ENCODE measurements around the gene ZBTB20. TPM values are rescaled to one million over a fixed set of nuclear protein-coding genes. Genes with fewer than 3 reads are reported as not detected.
"Not testable (repeated sequence)": the region's sequence is repeated elsewhere in the genome, so short reads cannot be mapped to it uniquely, and the experiment has no call there.

ZBTB20 gene
- total and polyA plus RNA-seq, 2 donors (not counting 1 experiment from before 2014, with no cell fraction given), result 4.0 to 123 TPM

DNA sequence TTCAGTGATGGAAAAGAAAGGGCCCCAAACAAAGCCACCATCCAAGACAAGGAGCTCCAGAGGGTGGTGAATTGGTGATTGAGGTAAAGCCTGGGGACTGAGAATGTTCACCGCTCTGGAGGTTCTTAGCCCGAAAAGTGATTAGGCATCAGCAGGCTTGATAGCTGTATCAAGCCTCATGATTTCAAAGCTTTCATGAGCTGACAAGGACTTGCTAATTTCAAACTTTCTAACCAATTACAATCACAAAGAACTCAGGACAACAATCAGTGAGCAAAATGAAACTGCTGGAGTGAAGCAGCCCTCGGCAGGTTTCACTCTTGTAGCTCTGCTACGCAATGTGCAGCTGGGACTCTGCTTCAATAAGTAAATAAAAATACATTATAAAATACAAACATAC, 461.9 kb downstream of the ZBTB20 start:
- no peak for TF ChIP-seq EZH2 (IDR thresholded peaks at IDR 0.05; ENCODE audit: borderline replicate concordance, insufficient read depth, low read depth, low read length, poor library complexity, severe bottlenecking)
- TF ChIP-seq, protein P1, sequence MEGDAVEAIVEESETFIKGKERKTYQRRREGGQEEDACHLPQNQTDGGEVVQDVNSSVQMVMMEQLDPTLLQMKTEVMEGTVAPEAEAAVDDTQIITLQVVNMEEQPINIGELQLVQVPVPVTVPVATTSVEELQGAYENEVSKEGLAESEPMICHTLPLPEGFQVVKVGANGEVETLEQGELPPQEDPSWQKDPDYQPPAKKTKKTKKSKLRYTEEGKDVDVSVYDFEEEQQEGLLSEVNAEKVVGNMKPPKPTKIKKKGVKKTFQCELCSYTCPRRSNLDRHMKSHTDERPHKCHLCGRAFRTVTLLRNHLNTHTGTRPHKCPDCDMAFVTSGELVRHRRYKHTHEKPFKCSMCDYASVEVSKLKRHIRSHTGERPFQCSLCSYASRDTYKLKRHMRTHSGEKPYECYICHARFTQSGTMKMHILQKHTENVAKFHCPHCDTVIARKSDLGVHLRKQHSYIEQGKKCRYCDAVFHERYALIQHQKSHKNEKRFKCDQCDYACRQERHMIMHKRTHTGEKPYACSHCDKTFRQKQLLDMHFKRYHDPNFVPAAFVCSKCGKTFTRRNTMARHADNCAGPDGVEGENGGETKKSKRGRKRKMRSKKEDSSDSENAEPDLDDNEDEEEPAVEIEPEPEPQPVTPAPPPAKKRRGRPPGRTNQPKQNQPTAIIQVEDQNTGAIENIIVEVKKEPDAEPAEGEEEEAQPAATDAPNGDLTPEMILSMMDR (IDR thresholded peaks at IDR 0.05), result no peak
- Histone ChIP-seq H3K4me3 (ENCODE audit: control extremely low read depth in 1 of 5, extremely low read depth in 1 of 5, insufficient read depth in 1 of 5, low read depth in 2 of 5, low read length in 4 of 5) (no peak overlapping the region), H3K79me2 (ENCODE audit: control insufficient read depth, insufficient read depth, low read length) (no peaks in the 10 kb centered on the region), H3K4me2 (replicated peaks; ENCODE audit: low read depth, low read length, poor library complexity, severe bottlenecking) (no peak overlapping the region), H3K9me3 (ENCODE audit: control extremely low read depth in 1 of 3, control insufficient read depth in 2 of 3, insufficient read depth in 1 of 3, low read length in 2 of 3) (no peaks in the 10 kb centered on the region), H3K4me1 (ENCODE audit: control insufficient read depth in 2 of 2, insufficient read depth in 2 of 2, low read length in 2 of 2) (no peaks in the 10 kb centered on the region), H3K27ac (ENCODE audit: low read length in 2 of 2) (no peak overlapping the region), H3K36me3 (replicated peaks in 1 of 2; ENCODE audit: control extremely low read depth in 1 of 2, control insufficient read depth in 1 of 2, extremely low read depth in 1 of 2, insufficient read depth in 2 of 2, low read length in 1 of 2) (no peaks in the 10 kb centered on the region), H3K27me3 (replicated peaks in 1 of 4; ENCODE audit: control extremely low read depth in 1 of 4, control insufficient read depth in 3 of 4, insufficient read depth in 4 of 4, low read length in 3 of 4) (no peaks in the 10 kb centered on the region), H4K20me1 (ENCODE audit: control insufficient read depth, insufficient read depth, low read length, poor library complexity, severe bottlenecking) (no peaks in the 10 kb centered on the region), H2AFZ (ENCODE audit: insufficient read depth, low read depth, low read length, poor library complexity, severe bottlenecking) (no peak overlapping the region), H3K9ac (ENCODE audit: low read length) (no peak overlapping the region)
- ATAC-seq (ENCODE audit: low read depth), result no peak
- Mint-ChIP-seq H3K9me3 (ENCODE audit: insufficient read depth) (no peaks in the 10 kb centered on the region), H3K4me3 (no peak overlapping the region), H3K27ac (no peak overlapping the region), H3K27me3 (no peaks in the 10 kb centered on the region), H3K4me1 (peaks cover 4% of the 10 kb centered on the region)
- WGBS (ENCODE audit: insufficient coverage), result 100% methylated on average over 1 of the region's 4 CpGs
- ChIA-PET CTCF (no interaction called here), POLR2A (no interaction called here)
- DNase-seq, result no peak
- intact Hi-C loops (cut with micrococcal nuclease), result no loop called here

DNA sequence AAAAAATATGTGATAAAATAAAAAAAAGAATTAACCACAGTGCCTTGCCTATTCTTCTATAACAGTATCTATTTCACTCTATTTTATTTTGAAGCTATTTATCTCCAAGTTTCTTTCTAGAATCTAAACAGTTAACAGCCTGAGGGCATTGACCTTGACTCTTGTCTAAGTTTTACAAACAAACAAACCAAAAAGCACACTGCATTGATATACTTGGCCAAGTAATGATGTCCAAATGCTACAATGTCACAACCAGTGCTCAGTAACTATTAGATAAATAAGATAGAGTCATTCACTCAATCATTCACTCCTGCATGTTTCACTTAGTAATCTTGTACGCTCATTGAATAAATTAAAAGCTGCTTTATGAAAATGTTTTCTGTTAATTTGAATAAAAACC, 466.8 kb downstream of the ZBTB20 start:
- Histone ChIP-seq H3K27ac (ENCODE audit: low read length in 2 of 2) (no peak overlapping the region), H3K79me2 (ENCODE audit: control insufficient read depth, insufficient read depth, low read length) (no peaks in the 10 kb centered on the region), H3K4me3 (ENCODE audit: control extremely low read depth in 1 of 5, extremely low read depth in 1 of 5, insufficient read depth in 1 of 5, low read depth in 2 of 5, low read length in 4 of 5) (no peak overlapping the region), H3K9ac (ENCODE audit: low read length) (no peak overlapping the region), H3K36me3 (replicated peaks in 1 of 2; ENCODE audit: control extremely low read depth in 1 of 2, control insufficient read depth in 1 of 2, extremely low read depth in 1 of 2, insufficient read depth in 2 of 2, low read length in 1 of 2) (no peaks in the 10 kb centered on the region), H3K27me3 (replicated peaks in 1 of 4; ENCODE audit: control extremely low read depth in 1 of 4, control insufficient read depth in 3 of 4, insufficient read depth in 4 of 4, low read length in 3 of 4) (no peaks in the 10 kb centered on the region), H3K9me3 (ENCODE audit: control extremely low read depth in 1 of 3, control insufficient read depth in 2 of 3, insufficient read depth in 1 of 3, low read length in 2 of 3) (no peaks in the 10 kb centered on the region), H3K4me1 (ENCODE audit: control insufficient read depth in 2 of 2, insufficient read depth in 2 of 2, low read length in 2 of 2) (no peaks in the 10 kb centered on the region), H2AFZ (ENCODE audit: insufficient read depth, low read depth, low read length, poor library complexity, severe bottlenecking) (no peak overlapping the region), H4K20me1 (ENCODE audit: control insufficient read depth, insufficient read depth, low read length, poor library complexity, severe bottlenecking) (peaks cover 5% of the 10 kb centered on the region), H3K4me2 (replicated peaks; ENCODE audit: low read depth, low read length, poor library complexity, severe bottlenecking) (no peak overlapping the region)
- Mint-ChIP-seq H3K9me3 (ENCODE audit: insufficient read depth) (no peaks in the 10 kb centered on the region), H3K4me3 (no peak overlapping the region), H3K4me1 (no peaks in the 10 kb centered on the region), H3K27ac (no peak overlapping the region), H3K27me3 (no peaks in the 10 kb centered on the region)
- no CpG with 5 or more reads among the region's 1 CpG for WGBS (ENCODE audit: insufficient coverage)
- DNase-seq (no peak), ATAC-seq (ENCODE audit: low read depth) (no peak)
- no peak for TF ChIP-seq EZH2 (IDR thresholded peaks at IDR 0.05; ENCODE audit: borderline replicate concordance, insufficient read depth, low read depth, low read length, poor library complexity, severe bottlenecking)
- TF ChIP-seq, protein P1 (IDR thresholded peaks at IDR 0.05), result no peak
- CTCF ChIA-PET, result no interaction called here
- intact Hi-C loops (cut with micrococcal nuclease), result no loop called here
- POLR2A ChIA-PET, result no interaction called here

DNA sequence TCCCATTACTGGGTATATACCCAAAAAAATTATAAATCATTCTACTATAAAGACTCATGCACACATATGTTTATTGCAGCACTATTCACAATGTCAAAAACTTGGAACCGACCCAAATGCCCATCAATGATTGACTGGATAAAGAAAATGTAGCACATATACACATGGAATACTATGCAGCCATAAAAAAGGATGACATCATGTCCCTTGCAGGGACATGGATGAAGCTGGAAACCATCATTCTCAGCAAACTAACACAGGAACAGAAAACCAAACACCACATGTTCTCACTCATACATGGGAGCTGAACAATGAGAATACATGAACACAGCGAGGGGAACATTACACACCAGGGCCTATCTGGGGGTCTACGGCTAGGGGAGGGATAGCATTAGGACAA, 467.3 kb downstream of the ZBTB20 start:
- H3K9ac ChIP-seq (ENCODE audit: low read length); DNase-seq; ATAC-seq (ENCODE audit: low read depth); H3K4me3 ChIP-seq (ENCODE audit: control extremely low read depth in 1 of 5, extremely low read depth in 1 of 5, insufficient read depth in 1 of 5, low read depth in 2 of 5, low read length in 4 of 5); CTCF ChIA-PET; H3K4me2 ChIP-seq (replicated peaks; ENCODE audit: low read depth, low read length, poor library complexity, severe bottlenecking); POLR2A ChIA-PET; H3K79me2 ChIP-seq (ENCODE audit: control insufficient read depth, insufficient read depth, low read length); intact Hi-C loops (cut with micrococcal nuclease); H3K27me3 ChIP-seq (replicated peaks in 1 of 4; ENCODE audit: control extremely low read depth in 1 of 4, control insufficient read depth in 3 of 4, insufficient read depth in 4 of 4, low read length in 3 of 4); H3K27me3 Mint-ChIP-seq; H3K27ac Mint-ChIP-seq; H3K4me1 ChIP-seq (ENCODE audit: control insufficient read depth in 2 of 2, insufficient read depth in 2 of 2, low read length in 2 of 2); H3K9me3 Mint-ChIP-seq (ENCODE audit: insufficient read depth); H4K20me1 ChIP-seq (ENCODE audit: control insufficient read depth, insufficient read depth, low read length, poor library complexity, severe bottlenecking); H3K4me1 Mint-ChIP-seq; H3K36me3 ChIP-seq (replicated peaks in 1 of 2; ENCODE audit: control extremely low read depth in 1 of 2, control insufficient read depth in 1 of 2, extremely low read depth in 1 of 2, insufficient read depth in 2 of 2, low read length in 1 of 2); H3K27ac ChIP-seq (ENCODE audit: low read length in 2 of 2); H3K9me3 ChIP-seq (ENCODE audit: control extremely low read depth in 1 of 3, control insufficient read depth in 2 of 3, insufficient read depth in 1 of 3, low read length in 2 of 3); H2AFZ ChIP-seq (ENCODE audit: insufficient read depth, low read depth, low read length, poor library complexity, severe bottlenecking); H3K4me3 Mint-ChIP-seq: not testable (repeated sequence)
- no CpG with 5 or more reads among the region's 3 CpGs for whole genome bisulfite sequencing (ENCODE audit: insufficient coverage)

Measured in B cell (primary cell).